Placental pericyte (primary cell): ENCODE data around the gene PITX2. TPM values are rescaled to one million over a fixed set of nuclear protein-coding genes. Genes with fewer than 3 reads are reported as not detected.

Experiments used
- total RNA-seq: library from RNA; depleted of rRNA; stranded (reverse); fragments of >200 nt; gene quantifications from 2 replicates; pipeline ENCODE4 v1.2.3, GENCODE V29; 2012

The PITX2 gene
- 36.1 and 62.2 TPM in 2 replicates for total RNA-seq

DNA sequence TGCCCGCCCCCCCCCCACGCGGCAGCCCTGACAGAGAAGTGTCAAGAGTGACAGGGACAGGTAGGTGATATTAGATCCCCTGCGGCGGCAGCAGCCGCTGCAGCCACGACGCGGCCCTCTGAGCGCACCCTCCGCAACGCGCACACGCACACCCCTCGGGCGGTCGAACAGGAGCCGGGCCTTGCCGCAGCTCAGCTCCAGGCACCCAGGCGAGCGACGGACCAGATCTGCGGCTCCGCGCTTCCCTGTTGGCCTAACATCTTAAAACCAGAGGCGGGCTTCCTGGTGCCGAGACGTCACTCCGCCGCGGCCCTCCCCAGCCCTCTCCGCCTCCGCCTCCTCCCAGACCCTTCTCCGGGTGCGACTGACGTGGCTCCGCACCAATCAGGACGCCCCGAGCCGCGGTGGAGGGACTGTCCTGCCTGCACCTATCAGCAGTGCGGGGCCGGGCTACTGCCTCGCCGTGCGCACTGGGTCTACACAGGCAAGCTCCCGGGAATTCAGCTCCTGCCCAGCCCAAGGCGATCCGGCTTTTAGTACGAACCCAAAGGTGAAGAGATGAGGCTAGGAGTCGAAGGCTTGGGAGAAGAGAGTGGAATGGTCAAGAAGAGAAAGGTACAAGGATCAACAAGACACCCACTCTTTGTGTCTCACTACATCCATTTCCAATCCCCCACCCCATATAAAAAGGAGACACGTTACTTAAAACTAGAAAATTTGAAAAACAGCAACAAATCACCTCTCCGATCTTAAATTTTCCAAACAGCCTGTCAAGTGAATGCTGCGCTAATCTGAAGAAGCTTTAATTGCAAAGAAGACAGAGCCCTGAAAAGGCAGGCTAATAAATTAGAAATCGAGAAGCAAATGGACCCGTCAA lies at the start of gene PITX2:
PITX2 (minus strand) TSS at position 237 of the 877 bp plus-strand sequence. CDS start 617 bp downstream, outside the sequence.

Other genes starting within 250 kb of the PITX2 start
- gene ENPEP, start 146.9 kb downstream of the PITX2 start, total RNA-seq: 0.44 and 1.1 TPM in 2 replicates